ENCODE measurements around the gene CENPX. TPM values are rescaled to one million over a fixed set of nuclear protein-coding genes. Genes with fewer than 3 reads are reported as not detected.
A peak's percentile ranks its signal among the peaks of the same experiment; 100 is the strongest.

Gene CENPX
- total and polyA plus RNA-seq, 4 donors: 31.0 to 109 (median 70.9) TPM

DNA sequence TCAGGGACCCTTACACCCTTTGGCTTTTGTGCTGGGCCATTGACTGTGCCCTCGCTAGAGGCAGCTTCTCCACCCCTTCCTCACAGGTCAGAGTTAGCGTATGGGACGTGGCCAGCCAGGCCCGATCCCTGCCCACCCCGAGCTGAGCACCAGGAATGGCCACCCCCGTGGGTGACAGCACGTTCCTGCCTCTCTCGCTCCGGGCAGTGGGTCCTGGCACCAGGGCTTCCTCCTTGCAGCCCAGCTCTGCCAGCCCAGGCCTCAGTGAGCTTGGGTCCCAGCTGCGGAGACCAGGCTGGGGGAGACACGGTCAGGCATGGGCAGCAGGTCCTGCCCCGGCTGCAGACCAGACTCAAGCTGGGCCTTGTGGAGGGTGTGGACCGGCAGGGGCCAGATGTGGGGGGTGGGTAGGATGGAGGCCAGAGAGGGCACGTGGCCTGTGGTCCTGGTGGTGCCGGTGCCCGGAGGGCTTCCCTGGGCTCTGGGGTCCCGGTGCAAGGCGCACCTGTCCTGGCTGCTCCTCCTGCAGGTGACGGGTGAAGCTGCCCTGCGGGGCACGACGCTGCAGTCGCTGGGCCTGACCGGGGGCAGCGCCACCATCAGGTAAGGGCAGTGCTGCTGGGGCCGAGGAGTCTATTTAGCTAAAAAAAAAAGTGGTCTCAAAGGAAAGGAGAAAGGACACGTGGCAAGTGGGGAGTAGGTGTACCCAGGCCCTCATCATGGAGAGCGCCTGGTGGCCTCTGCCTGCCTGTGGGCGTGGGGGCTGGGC is 27.0 kb downstream of the CENPX start:
- intact Hi-C loops (cut with DNase I): no loop called here
- no peak overlapping the region for H3K4me3 ChIP-seq (ENCODE audit: low read length in 2 of 2)
- no peaks in the 10 kb centered on the region for H3K36me3 ChIP-seq (ENCODE audit: control insufficient read depth in 1 of 2, insufficient read depth in 2 of 2, low read length in 1 of 2)
- WGBS, 2 donors: 94 to 96% methylated on average over 29 of the region's 29 CpGs
- no peaks in the 10 kb centered on the region for H3K4me1 ChIP-seq (ENCODE audit: control insufficient read depth in 1 of 2, insufficient read depth in 2 of 2, low read length in 2 of 2)
- DNase-seq: peak in 1 of 2 donors; percentile 46
- no peaks in the 10 kb centered on the region for H3K9me3 ChIP-seq (ENCODE audit: control insufficient read depth, low read length)
- no peak overlapping the region for H3K27ac ChIP-seq (ENCODE audit: low read depth in 1 of 2, low read length in 2 of 2)
- no peak for ATAC-seq (ENCODE audit: low FRiP score)
- H3K27me3 ChIP-seq (ENCODE audit: control insufficient read depth in 1 of 2, insufficient read depth in 2 of 2, low read length in 1 of 2): no peaks in the 10 kb centered on the region

DNA sequence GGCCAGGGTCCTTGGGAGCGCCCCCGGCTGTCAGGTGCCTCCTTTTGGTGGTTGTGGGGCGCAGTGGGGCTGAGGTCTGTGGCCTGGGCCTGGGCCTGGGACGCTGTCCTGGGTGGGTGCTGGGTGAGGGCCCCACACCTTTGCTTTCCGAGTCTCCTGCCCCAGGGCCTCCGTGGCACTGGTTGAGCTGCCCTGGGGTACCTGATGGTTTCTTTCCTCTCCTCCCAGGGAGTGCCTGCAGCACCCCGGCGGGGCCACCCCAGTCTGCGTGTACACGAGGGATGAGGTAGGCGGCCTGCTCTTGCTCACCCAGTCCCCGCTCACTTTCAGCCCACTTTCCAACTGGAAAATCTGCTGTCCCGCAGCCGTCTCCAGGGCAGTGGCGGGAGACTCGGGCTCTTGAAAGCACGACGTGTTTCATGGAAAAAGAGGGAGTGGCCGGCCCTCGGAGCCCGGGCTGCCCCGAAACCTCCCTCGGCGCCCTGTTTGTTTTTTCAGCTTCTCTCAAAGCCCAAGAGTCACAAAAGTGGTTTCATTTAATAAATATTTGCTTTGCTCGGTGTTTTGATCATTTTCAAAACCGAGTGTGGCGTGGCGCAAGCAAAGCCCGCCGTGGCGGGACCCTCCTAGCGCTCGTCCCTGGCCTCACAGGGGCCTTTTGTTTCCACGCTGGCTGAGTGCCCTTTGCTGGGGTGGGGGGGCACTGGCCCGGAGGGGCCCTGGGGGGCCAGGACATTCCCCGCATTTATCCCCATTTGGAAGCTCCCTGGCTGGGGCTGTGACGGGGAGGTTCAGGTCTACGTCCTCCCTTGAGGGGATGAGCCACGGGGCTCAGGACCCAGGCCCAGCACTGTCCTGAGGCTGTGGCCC is 27.9 kb downstream of the CENPX start:
- intact Hi-C loops (cut with DNase I): no loop called here
- ATAC-seq (ENCODE audit: low FRiP score) (no peak), DNase-seq (no peak)
- Histone ChIP-seq H3K27me3 (ENCODE audit: control insufficient read depth in 1 of 2, insufficient read depth in 2 of 2, low read length in 1 of 2) (no peaks in the 10 kb centered on the region), H3K4me3 (ENCODE audit: low read length in 2 of 2) (no peak overlapping the region), H3K9me3 (ENCODE audit: control insufficient read depth, low read length) (no peaks in the 10 kb centered on the region), H3K27ac (ENCODE audit: low read depth in 1 of 2, low read length in 2 of 2) (no peak overlapping the region), H3K36me3 (ENCODE audit: control insufficient read depth in 1 of 2, insufficient read depth in 2 of 2, low read length in 1 of 2) (no peaks in the 10 kb centered on the region), H3K4me1 (ENCODE audit: control insufficient read depth in 1 of 2, insufficient read depth in 2 of 2, low read length in 2 of 2) (no peaks in the 10 kb centered on the region)
- 93 to 94% methylated on average over 39 of the region's 39 CpGs for WGBS, 2 donors

DNA sequence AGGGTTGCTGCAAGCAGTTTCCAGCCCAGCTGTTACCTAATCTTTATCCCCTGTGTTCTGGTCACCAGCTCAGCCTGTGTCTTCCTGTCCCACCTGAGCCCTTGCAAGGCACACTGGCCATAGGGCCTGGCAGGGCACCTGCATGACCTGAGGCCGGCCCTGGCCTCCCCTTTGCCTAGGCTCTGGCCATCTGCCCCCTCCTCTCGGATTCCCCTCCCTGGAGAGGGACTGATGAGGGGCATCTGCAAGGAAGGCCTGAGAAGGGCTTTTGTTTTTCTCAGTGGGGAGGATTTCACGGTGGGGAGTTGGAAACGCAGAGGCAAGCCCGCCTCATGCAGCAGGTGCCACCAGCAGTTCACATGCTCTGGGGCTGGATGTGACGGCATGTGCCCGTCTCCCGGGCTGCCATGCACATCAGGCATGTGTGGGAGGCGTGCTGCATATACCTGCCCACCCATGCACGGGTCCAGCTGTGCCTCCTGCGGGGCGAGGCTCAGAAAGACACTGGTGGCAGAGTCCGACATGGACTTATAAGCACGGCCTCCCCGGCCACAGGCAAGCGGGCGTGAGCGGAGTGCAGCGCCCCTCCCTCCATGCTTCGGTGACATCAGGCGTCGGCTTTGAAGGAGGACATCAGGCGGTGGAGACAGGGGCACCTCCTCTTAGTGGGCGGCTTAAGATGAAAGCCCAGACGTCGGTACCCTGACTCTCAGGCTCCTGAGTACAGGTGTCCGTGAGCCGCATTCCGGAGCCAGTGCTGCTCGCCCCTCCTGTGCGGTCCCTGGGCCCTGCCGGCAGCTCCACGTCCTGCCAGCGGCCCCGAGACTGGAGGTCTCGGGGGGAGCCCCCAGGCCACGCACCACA is 28.7 kb downstream of the CENPX start:
- no peak overlapping the region for H3K4me3 ChIP-seq (ENCODE audit: low read length in 2 of 2)
- DNase-seq (peak in 1 of 2 donors; percentile 41), ATAC-seq (ENCODE audit: low FRiP score) (no peak)
- no peaks in the 10 kb centered on the region for H3K27me3 ChIP-seq (ENCODE audit: control insufficient read depth in 1 of 2, insufficient read depth in 2 of 2, low read length in 1 of 2)
- no peak overlapping the region for H3K27ac ChIP-seq (ENCODE audit: low read depth in 1 of 2, low read length in 2 of 2)
- H3K36me3 ChIP-seq (ENCODE audit: control insufficient read depth in 1 of 2, insufficient read depth in 2 of 2, low read length in 1 of 2): no peaks in the 10 kb centered on the region
- H3K9me3 ChIP-seq (ENCODE audit: control insufficient read depth, low read length): no peaks in the 10 kb centered on the region
- WGBS, 2 donors: 96 to 97% methylated on average over 37 of the region's 37 CpGs
- intact Hi-C loops (cut with DNase I): no loop called here
- no peaks in the 10 kb centered on the region for H3K4me1 ChIP-seq (ENCODE audit: control insufficient read depth in 1 of 2, insufficient read depth in 2 of 2, low read length in 2 of 2)

DNA sequence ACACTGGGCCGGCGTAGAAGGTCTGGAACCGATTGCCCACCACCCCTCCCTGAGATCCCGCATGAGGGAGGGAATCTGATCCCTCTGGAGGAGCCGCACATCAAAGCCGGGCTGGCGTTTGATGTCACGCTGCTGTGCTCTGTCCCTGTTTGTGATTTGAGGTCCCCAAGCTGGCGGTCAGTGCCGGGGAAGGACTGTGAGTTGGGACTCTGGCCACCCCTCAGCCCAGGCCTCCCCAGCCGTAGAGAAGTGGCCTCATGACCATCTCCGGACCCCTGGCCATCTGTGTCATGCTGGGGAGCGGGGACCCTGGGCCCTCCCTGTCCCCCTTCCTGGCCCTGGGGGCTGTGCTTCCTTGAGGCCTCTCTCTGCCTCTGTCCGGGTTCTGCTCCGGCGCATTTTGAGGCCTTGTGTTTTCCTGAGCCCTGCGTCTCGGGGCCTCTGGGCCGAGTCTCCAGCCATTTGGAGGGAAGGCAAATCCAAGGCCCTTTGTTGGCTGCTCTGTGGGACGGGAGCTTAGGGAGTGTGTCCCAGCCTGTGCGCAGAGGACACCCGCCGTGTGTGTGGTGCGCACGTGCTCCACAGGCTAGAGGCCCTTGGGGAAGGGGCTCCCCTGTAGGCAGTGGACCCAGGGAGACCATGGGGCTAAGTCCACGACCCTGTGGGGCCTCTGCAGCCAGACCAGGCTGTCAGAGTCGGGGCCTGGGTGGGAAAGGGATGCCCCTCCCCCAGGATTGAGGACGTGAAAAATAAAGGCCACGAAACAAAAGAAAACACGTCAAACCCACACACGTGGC is 30.2 kb downstream of the CENPX start:
- H3K27me3 ChIP-seq (ENCODE audit: control insufficient read depth in 1 of 2, insufficient read depth in 2 of 2, low read length in 1 of 2): no peaks in the 10 kb centered on the region
- no peak overlapping the region for H3K27ac ChIP-seq (ENCODE audit: low read depth in 1 of 2, low read length in 2 of 2)
- H3K36me3 ChIP-seq (ENCODE audit: control insufficient read depth in 1 of 2, insufficient read depth in 2 of 2, low read length in 1 of 2): no peaks in the 10 kb centered on the region
- DNase-seq: peak in 1 of 2 donors; percentile 45
- no peak for ATAC-seq (ENCODE audit: low FRiP score)
- no peak overlapping the region for H3K4me3 ChIP-seq (ENCODE audit: low read length in 2 of 2)
- intact Hi-C loops (cut with DNase I): no loop called here
- H3K9me3 ChIP-seq (ENCODE audit: control insufficient read depth, low read length): no peaks in the 10 kb centered on the region
- no peaks in the 10 kb centered on the region for H3K4me1 ChIP-seq (ENCODE audit: control insufficient read depth in 1 of 2, insufficient read depth in 2 of 2, low read length in 2 of 2)
- WGBS, 2 donors: 76 to 80% methylated on average over 31 of the region's 31 CpGs

DNA sequence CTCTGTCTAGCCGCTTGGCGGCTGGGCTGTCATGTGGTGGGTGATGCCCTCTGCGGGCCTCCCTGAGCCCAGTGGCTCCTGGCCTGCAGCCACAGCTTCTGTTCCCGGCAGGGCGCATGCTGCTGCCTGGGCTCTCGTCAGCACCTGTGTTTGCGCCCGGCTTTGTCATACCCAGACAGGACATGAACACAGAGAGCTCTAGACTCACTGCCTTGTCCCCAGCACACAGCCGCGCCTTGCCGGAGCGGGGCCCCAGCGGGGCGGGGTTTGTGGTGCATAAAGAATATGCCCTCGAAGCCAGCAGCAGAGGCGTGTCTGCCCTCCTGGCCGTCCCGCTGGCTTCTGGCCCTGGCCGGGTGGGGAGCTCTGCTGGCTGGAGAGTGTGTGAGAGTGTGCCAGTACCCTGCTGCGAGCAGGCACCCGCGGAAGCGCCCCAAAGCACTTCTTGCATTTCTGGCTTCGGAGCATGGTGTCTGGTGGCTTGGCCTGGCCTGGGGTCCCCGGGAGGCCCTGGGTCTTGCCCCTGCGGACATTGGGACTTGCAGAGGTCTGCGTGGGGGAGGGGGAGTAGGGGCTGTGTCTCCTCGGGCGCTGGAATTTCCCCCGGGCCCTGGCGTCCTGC is 30.9 kb downstream of the CENPX start:
- Histone ChIP-seq H3K27me3 (ENCODE audit: control insufficient read depth in 1 of 2, insufficient read depth in 2 of 2, low read length in 1 of 2) (no peaks in the 10 kb centered on the region), H3K4me1 (ENCODE audit: control insufficient read depth in 1 of 2, insufficient read depth in 2 of 2, low read length in 2 of 2) (no peaks in the 10 kb centered on the region), H3K27ac (ENCODE audit: low read depth in 1 of 2, low read length in 2 of 2) (no peak overlapping the region), H3K4me3 (ENCODE audit: low read length in 2 of 2) (no peak overlapping the region), H3K36me3 (ENCODE audit: control insufficient read depth in 1 of 2, insufficient read depth in 2 of 2, low read length in 1 of 2) (no peaks in the 10 kb centered on the region), H3K9me3 (ENCODE audit: control insufficient read depth, low read length) (no peaks in the 10 kb centered on the region)
- 5 to 6% methylated on average over 31 of the region's 31 CpGs for WGBS, 2 donors
- ATAC-seq (ENCODE audit: low FRiP score): peak; percentile 76
- peak; percentile 82 to 90 for DNase-seq
- intact Hi-C loops (cut with DNase I): no loop called here

DNA sequence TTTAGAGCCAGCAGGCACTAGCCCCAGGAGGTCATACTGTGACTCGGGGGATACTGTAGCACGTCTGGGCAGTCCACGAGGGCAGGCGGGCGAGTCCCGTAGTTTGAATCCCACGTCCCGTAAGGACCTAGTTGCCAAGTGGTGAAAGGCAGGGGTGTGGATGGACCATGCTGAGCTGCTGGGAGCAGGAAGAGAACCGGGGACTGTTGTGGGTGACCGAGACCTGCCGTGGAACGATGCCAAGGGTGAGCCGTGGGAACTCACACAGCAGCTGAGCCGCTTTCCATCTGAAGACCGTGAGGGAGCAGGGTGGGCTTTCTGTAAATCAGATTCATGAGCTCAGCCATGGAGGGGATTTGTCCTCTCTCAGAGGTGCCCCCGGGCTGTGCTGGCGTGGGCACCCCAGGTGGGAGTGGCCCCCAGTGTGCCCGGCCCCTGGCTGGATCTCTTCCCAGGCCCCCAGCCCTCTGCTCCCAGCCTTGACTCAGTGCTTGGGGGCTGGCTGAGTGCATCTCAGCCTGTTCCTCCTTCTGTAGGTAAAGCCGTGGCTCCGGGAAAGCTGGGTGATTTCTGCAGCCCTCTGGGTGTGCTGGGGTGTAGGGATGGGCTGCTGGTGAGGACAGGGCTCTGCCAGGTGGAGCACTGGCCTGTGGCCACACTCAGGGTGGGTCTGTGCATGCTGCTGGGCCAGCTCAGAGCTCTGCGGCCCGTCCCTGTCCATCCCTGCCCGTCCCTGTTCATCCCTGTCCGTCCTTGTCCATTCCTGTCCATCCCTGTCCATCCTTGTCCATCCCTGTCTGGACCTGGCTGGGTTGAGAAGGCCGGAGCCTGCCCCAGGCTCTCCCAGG is 31.6 kb downstream of the CENPX start:
- H3K9me3 ChIP-seq (ENCODE audit: control insufficient read depth, low read length): no peaks in the 10 kb centered on the region
- DNase-seq (peak; percentile 41 to 80), ATAC-seq (ENCODE audit: low FRiP score) (no peak)
- H3K36me3 ChIP-seq (ENCODE audit: control insufficient read depth in 1 of 2, insufficient read depth in 2 of 2, low read length in 1 of 2): no peaks in the 10 kb centered on the region
- intact Hi-C loops (cut with DNase I): no loop called here
- H3K27me3 ChIP-seq (ENCODE audit: control insufficient read depth in 1 of 2, insufficient read depth in 2 of 2, low read length in 1 of 2): no peaks in the 10 kb centered on the region
- H3K27ac ChIP-seq (ENCODE audit: low read depth in 1 of 2, low read length in 2 of 2): no peak overlapping the region
- no peaks in the 10 kb centered on the region for H3K4me1 ChIP-seq (ENCODE audit: control insufficient read depth in 1 of 2, insufficient read depth in 2 of 2, low read length in 2 of 2)
- no peak overlapping the region for H3K4me3 ChIP-seq (ENCODE audit: low read length in 2 of 2)
- WGBS, 2 donors: 87 to 90% methylated on average over 25 of the region's 25 CpGs

DNA sequence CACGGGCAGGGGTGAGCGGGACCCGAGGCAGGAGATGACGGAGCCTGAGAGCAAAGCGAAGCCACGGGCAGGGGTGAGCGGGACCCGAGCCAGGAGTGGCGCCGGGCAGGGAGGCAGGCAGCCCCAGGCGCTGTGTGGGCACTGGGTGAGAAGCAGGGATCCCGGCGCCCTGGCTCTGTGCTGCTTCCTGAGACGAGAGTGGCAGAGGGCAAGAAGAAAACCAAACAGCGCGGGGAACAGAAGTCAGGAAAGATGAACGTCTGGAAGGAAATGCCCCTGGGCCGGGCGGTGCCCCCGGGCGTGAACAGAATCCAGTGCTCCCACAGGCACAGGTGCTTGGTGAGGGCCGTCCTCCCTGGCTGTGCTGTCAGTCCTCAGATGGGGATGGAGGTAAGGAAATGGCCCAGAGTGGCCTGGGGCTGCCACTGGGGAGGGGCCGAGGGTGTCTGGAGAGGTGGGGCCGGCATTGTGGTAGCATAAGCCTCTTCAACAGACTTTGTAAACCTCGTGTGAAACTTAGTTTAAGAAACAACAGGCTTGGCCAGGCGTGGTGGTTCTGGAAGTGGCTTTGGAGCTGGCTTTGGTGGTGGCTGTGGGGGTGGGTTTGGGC is 35.4 kb downstream of the CENPX start:
- H3K4me3 ChIP-seq (ENCODE audit: low read length in 2 of 2): no peak overlapping the region
- DNase-seq (peak in 1 of 2 donors; percentile 71), ATAC-seq (ENCODE audit: low FRiP score) (no peak)
- H3K4me1 ChIP-seq (ENCODE audit: control insufficient read depth in 1 of 2, insufficient read depth in 2 of 2, low read length in 2 of 2): no peaks in the 10 kb centered on the region
- no peaks in the 10 kb centered on the region for H3K27me3 ChIP-seq (ENCODE audit: control insufficient read depth in 1 of 2, insufficient read depth in 2 of 2, low read length in 1 of 2)
- 93% methylated on average over 26 of the region's 26 CpGs for WGBS, 2 donors
- intact Hi-C loops (cut with DNase I): no loop called here
- no peaks in the 10 kb centered on the region for H3K36me3 ChIP-seq (ENCODE audit: control insufficient read depth in 1 of 2, insufficient read depth in 2 of 2, low read length in 1 of 2)
- no peaks in the 10 kb centered on the region for H3K9me3 ChIP-seq (ENCODE audit: control insufficient read depth, low read length)
- H3K27ac ChIP-seq (ENCODE audit: low read depth in 1 of 2, low read length in 2 of 2): no peak overlapping the region

Measured in aorta (tissue), 5 donors.